ENCODE data around the gene SEMA5A.
"Not testable (repeated sequence)": the region's sequence is repeated elsewhere in the genome, so short reads cannot be mapped to it uniquely, and the experiment has no call there.

Gene SEMA5A

DNA sequence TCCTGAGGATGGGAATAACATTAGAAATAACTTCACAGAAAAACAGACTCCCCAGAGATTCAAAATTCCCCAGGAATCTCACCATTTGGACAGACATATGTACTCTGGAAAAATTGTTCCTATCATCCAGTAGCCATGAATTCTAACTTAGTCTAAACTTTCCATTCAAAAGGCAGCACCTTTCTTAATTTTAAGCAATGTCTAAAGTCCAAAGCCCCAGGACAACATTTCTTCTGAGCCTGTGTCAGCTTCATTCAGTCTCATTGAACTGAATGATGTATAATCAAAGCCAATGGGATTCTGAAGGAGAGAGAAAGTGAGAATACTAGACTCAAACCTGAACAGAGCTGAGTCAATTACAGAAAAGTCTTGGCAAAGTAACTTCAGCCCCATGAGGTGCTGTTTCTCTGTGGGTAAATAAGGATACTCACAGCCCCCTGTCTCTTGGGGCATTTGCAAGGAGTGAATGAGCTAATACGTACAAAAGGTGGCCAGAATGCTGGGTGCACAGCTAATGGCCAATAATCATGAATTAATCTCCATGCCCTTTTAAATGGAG, 140.6 kb downstream of the SEMA5A start:
- TF ChIP-seq EZH2phosphoT487 (IDR thresholded peaks at IDR 0.05; ENCODE audit: low read length): no peak
- no peak for TF ChIP-seq CTCF (IDR thresholded peaks at IDR 0.05; ENCODE audit: low read length)
- TF ChIP-seq EZH2 (optimal IDR thresholded peaks at IDR 0.05; ENCODE audit: low read depth, low read length): no peak
- no peaks in the 10 kb centered on the region for H3K4me1 ChIP-seq (ENCODE audit: low read length)
- H3K9me3 ChIP-seq (replicated peaks; ENCODE audit: insufficient read depth, low read length): no peaks in the 10 kb centered on the region
- no peaks in the 10 kb centered on the region for H3K79me2 ChIP-seq (ENCODE audit: low read length)
- no peaks in the 10 kb centered on the region for H4K20me1 ChIP-seq (ENCODE audit: insufficient read depth, low read length)
- H3K27ac ChIP-seq (ENCODE audit: low read length): no peak overlapping the region
- no peaks in the 10 kb centered on the region for H3K36me3 ChIP-seq (replicated peaks; ENCODE audit: insufficient read depth, low read length)
- DNase-seq: no peak
- H2AFZ ChIP-seq (ENCODE audit: low read length): no peak overlapping the region
- no peaks in the 10 kb centered on the region for H3K9me2 ChIP-seq (replicated peaks; ENCODE audit: insufficient read depth, low read length)
- H3K4me3 ChIP-seq (ENCODE audit: low read length): no peak overlapping the region
- H3K9ac ChIP-seq (ENCODE audit: low read length): no peak overlapping the region
- H3F3A ChIP-seq (ENCODE audit: insufficient read depth, low read length): no peaks in the 10 kb centered on the region
- no peak overlapping the region for H3K4me2 ChIP-seq (ENCODE audit: low read depth, low read length)
- H3K27me3 ChIP-seq (replicated peaks; ENCODE audit: insufficient read depth, low read length): no peaks in the 10 kb centered on the region

GRCh38 chr5:9401786-9402472, 143.9 kb downstream of the SEMA5A start:
- no peaks in the 10 kb centered on the region for H3K79me2 ChIP-seq (ENCODE audit: low read length)

DNA sequence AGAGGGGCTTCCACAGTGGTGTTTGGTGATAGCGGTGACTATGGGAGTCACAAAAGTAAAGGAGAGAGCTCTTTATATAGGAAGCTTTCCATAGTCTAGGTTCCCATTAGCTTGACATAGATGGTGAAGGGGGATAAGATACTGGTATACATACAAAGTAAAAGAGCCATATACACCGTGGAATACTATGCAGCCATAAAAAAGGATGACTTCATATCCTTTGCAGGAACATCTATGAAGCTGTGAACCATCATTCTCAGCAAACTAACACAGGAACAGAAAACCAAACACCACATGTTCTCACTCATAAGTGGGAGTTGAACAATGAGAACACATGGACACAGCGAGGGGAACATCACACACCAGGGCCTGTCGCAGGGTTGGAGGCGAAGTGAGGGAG, 146.1 kb downstream of the SEMA5A start:
- H3F3A ChIP-seq (ENCODE audit: insufficient read depth, low read length); H3K9ac ChIP-seq (ENCODE audit: low read length); H3K27ac ChIP-seq (ENCODE audit: low read length); H4K20me1 ChIP-seq (ENCODE audit: insufficient read depth, low read length); H3K9me3 ChIP-seq (replicated peaks; ENCODE audit: insufficient read depth, low read length); DNase-seq; H3K9me2 ChIP-seq (replicated peaks; ENCODE audit: insufficient read depth, low read length); H3K27me3 ChIP-seq (replicated peaks; ENCODE audit: insufficient read depth, low read length); H3K4me1 ChIP-seq (ENCODE audit: low read length); H3K4me2 ChIP-seq (ENCODE audit: low read depth, low read length); H2AFZ ChIP-seq (ENCODE audit: low read length); H3K4me3 ChIP-seq (ENCODE audit: low read length); H3K36me3 ChIP-seq (replicated peaks; ENCODE audit: insufficient read depth, low read length); H3K79me2 ChIP-seq (ENCODE audit: low read length): not testable (repeated sequence)

More at GRCh38 chr5:9401786-9402472, 143.9 kb downstream of the SEMA5A start:
- no peaks in the 10 kb centered on the region for H3K36me3 ChIP-seq (replicated peaks; ENCODE audit: insufficient read depth, low read length)
- H2AFZ ChIP-seq (ENCODE audit: low read length): no peak overlapping the region
- H3K4me1 ChIP-seq (ENCODE audit: low read length): no peaks in the 10 kb centered on the region
- H3K27ac ChIP-seq (ENCODE audit: low read length): no peak overlapping the region
- no peak overlapping the region for H3K4me2 ChIP-seq (ENCODE audit: low read depth, low read length)
- H3K4me3 ChIP-seq (ENCODE audit: low read length): no peak overlapping the region
- no peaks in the 10 kb centered on the region for H3K9me3 ChIP-seq (replicated peaks; ENCODE audit: insufficient read depth, low read length)
- no peaks in the 10 kb centered on the region for H3K27me3 ChIP-seq (replicated peaks; ENCODE audit: insufficient read depth, low read length)
- TF ChIP-seq CTCF (IDR thresholded peaks at IDR 0.05; ENCODE audit: low read length) (no peak), EZH2 (optimal IDR thresholded peaks at IDR 0.05; ENCODE audit: low read depth, low read length) (no peak), EZH2phosphoT487 (IDR thresholded peaks at IDR 0.05; ENCODE audit: low read length) (no peak)
- no peaks in the 10 kb centered on the region for H4K20me1 ChIP-seq (ENCODE audit: insufficient read depth, low read length)
- H3K9me2 ChIP-seq (replicated peaks; ENCODE audit: insufficient read depth, low read length): no peaks in the 10 kb centered on the region
- DNase-seq: no peak
- no peak overlapping the region for H3K9ac ChIP-seq (ENCODE audit: low read length)
- H3F3A ChIP-seq (ENCODE audit: insufficient read depth, low read length): no peaks in the 10 kb centered on the region

DNA sequence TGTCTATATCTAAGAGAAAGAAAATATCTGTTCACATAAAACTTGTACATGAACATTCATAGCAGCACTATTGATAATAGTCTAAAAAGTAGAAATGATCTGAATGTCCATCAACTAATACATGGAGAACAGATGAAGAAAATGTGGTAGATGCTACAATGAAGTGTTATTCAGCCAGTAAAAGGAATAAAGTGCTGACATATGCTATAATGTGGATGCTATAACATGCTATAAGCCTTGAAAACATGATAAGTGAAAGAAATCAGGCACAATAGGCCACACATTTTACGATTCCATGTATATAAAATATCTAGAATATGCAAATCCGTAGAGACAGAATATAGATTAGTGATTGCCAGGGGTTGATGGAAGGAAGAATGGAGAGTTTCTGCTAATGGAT, 146.8 kb downstream of the SEMA5A start:
- DNase-seq: no peak
- no peak for TF ChIP-seq EZH2 (optimal IDR thresholded peaks at IDR 0.05; ENCODE audit: low read depth, low read length)
- no peak for TF ChIP-seq CTCF (IDR thresholded peaks at IDR 0.05; ENCODE audit: low read length)
- H3K9me3 ChIP-seq (replicated peaks; ENCODE audit: insufficient read depth, low read length): no peaks in the 10 kb centered on the region
- no peak overlapping the region for H3K4me3 ChIP-seq (ENCODE audit: low read length)
- no peaks in the 10 kb centered on the region for H3F3A ChIP-seq (ENCODE audit: insufficient read depth, low read length)
- no peak overlapping the region for H3K4me2 ChIP-seq (ENCODE audit: low read depth, low read length)
- no peaks in the 10 kb centered on the region for H3K79me2 ChIP-seq (ENCODE audit: low read length)
- H3K27me3 ChIP-seq (replicated peaks; ENCODE audit: insufficient read depth, low read length): no peaks in the 10 kb centered on the region
- H3K27ac ChIP-seq (ENCODE audit: low read length): no peak overlapping the region
- H3K9me2 ChIP-seq (replicated peaks; ENCODE audit: insufficient read depth, low read length): no peaks in the 10 kb centered on the region
- no peak overlapping the region for H2AFZ ChIP-seq (ENCODE audit: low read length)
- H3K4me1 ChIP-seq (ENCODE audit: low read length): no peaks in the 10 kb centered on the region
- H4K20me1 ChIP-seq (ENCODE audit: insufficient read depth, low read length): no peaks in the 10 kb centered on the region
- no peaks in the 10 kb centered on the region for H3K36me3 ChIP-seq (replicated peaks; ENCODE audit: insufficient read depth, low read length)
- H3K9ac ChIP-seq (ENCODE audit: low read length): no peak overlapping the region

Data from MM.1S (cell line).